GM21576 (cell line): ENCODE measurements around the gene MYL11.
A peak's percentile ranks its signal among the peaks of the same experiment; 100 is the strongest.

Source experiments
- ATAC-seq: cut with Tn5 transposase; IDR thresholded peaks from one replicate; pipeline ENCODE4 v1.9.1; 2021; ENCODE audit warnings: mild to moderate bottlenecking, moderate library complexity; ENCODE audit not compliant: unreplicated experiment

MYL11 gene

DNA sequence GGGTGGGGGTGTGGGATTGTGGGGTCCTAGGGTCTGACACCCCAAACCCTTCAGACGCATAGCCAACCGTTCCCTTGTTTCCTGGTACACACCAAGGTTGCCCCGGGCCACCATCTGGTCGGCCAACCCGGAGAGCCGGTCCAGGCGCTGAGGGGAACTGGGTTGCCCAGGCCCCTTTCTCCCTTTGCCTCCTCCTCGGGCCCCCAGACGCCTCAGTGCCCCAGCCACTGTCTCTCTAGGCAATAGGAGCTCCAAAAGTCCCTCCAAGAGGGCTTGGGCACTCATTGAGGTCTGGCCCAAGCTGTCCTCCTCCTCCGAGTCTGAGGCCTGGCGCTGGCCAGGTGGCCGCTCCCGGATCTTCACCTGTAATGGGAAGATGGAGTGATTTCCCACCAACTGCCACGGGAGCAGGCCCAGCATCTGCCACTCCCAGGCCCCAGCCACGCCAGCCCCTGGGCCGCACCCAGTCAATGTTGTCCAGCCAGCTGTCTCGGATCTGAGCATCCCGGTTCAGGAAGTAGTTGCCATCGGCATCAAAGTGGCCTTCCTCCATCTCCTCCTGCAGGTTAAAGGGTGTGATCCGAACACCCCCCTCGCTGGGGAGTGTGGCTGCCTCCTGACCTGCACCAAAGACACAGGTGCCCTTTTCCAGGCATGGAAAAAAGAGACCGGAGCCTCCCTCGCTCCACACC is 21.0 kb upstream of the MYL11 start:
- ATAC-seq: no peak

- ATAC-seq: peak; percentile 15
Observed at GRCh38 chr16:30354423-30355143, 20.0 kb upstream of the MYL11 start.

GRCh38 chr16:30355144-30355953 is 19.3 kb upstream of the MYL11 start, which contains the start of gene CD2BP2:
TSS of gene CD2BP2 (minus strand) at chr16:30355308. CDS start at chr16:30354681, 627 bp downstream.
- ATAC-seq: peak; percentile 53

GRCh38 chr16:30355954-30356308 is 18.7 kb upstream of the MYL11 start:
- ATAC-seq: no peak

DNA sequence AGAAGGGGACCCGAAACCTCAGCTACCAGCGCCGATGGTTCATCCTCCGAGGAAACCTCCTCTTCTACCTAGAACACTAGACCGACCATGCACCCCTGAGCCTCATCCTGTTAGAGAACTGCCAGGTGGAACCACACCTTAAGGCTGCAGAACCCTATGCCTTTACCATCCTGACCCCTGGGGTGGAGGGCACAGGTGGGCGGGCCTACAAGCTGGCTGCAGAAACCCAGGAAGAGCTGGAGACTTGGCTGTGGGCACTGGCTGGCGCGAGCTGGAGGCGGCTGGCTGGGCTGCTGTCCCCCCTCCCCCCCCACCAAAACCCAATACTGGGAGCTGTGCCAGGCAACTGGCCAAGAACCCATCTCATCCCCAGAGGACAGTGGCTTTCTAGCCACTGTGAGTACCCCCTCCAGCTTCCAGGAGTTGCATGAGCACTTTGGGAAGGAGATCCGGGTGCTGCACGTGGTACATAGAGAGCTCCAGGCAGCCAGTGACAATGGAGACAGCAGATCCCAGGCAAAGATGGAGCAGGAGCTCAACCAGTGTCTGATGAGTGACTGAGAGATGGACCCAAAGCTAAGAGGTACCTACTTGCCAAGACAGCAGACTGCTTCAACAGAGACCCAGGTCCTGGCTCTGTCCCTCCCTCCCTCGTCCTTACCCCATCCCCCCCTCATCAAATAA is 18.1 kb upstream of the MYL11 start:
- ATAC-seq: no peak

- ATAC-seq: no peak
Observed at GRCh38 chr16:30357085-30357714, 17.4 kb upstream of the MYL11 start.

DNA sequence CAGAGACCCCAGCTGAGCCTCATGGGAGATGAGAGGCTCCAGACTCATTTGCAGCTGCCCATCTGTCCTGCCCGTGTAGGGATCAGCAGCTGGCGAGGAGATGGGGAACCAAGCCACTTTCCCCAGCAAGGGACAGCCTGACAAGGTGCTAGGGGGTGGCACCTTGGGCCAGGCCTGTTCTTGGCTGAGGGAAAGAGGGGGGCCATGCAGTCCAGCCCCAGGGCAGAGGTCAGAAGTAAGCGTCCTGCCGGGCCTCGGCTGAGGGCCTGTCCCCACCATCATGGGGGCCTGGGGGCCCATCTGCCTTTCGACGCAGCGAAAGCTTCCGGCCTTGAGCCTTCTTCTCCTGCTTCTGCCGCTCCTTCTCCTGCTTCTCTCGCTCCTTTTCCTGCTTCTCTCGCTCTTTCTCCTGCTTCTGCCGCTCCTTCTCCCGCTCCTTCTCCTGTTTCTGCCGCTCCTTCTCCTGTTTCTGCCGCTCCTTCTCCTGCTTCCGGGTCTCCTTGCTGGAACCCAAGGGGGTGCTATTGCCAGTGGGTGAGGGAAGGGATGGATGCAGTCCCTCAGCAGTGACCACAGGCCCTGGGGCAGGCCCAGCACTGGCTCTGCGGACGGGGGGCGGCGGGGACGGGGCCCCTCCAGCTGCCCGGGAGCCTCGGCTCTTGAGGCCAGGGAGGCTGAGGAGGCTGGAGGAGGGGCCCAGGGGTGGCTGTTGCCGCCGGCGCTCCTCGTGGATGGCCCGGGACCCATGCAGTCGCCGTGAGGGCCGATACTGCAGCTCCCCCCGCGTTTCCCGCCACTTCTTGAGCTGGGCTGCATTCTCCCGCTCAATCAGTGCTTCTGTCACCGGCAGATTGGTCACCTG is 16.7 kb upstream of the MYL11 start:
- ATAC-seq: no peak

- ATAC-seq: no peak
Observed at GRCh38 chr16:30358577-30358936, 16.0 kb upstream of the MYL11 start.

DNA sequence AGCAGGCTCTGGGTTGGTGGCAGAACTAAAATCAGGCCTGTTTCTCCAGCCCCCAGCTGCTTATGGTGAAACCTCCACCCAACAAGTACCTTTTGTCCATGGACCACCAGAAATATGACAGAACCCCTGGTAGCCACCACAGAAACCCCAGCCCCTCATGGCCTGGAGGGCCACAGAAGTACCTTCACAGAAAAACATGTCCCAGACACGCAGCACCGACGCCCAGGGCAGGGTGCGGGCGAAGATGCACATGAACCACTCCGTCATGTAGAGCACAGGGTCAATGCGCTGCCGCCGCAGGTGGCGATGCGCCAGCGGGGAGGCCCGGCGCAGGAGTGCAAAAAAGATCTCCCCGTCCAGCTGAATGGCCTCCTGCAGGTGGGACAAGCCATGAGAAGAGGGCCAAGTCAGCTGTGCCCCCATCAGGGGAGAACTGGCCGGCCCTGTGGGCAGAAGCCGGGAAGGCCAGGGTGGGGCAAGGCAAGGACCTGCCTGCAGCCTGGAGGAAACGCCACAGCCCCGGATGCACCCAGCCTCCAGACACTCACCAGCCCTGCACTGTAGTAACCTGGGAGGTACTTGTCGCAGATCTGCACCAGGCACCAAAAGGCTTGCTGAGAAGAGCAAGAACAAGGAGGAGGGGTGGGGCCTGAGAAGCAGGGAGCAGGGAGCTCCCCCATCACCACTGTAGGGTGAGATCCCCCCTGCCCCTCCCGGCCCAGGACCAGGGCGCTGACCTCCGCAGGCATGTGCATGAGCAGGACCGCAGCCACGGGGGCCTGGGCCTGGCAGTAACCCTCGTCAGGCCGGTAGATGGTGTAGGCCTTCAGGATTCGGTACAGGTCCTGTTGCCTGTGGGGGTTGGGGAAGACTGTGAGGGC is 15.4 kb upstream of the MYL11 start:
- ATAC-seq: no peak

GRCh38 chr16:30359871-30360170 is 14.8 kb upstream of the MYL11 start:
- ATAC-seq: no peak

DNA sequence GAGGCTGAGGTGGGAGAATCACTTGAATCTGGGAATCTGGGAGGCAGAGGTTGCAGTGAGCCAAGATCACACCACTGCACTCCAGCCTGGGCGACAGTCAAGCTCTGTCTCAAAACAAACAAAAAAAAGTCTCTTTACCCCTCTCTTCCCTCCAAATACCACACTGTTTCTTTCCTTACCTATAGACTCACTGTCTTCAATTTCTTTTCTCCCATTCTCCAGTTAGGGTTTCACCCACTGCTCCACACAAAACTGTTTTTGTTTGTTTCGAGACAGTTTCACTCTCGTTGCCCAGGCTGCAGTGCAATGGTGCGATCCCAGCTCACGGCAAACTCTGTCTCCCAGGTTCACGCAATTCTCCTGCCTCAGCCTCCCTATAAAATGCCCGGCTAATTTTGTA is 13.4 kb upstream of the MYL11 start:
- no peak for ATAC-seq

GRCh38 chr16:30365200-30365599 is 9.4 kb upstream of the MYL11 start:
- no peak for ATAC-seq

GRCh38 chr16:30366511-30366910 is 8.1 kb upstream of the MYL11 start:
- ATAC-seq: no peak

GRCh38 chr16:30367349-30368009 is 7.1 kb upstream of the MYL11 start:
- ATAC-seq: no peak

GRCh38 chr16:30368122-30368791 is 6.3 kb upstream of the MYL11 start:
- ATAC-seq: no peak

- no peak for ATAC-seq
Observed at GRCh38 chr16:30368792-30369090, 5.9 kb upstream of the MYL11 start.

DNA sequence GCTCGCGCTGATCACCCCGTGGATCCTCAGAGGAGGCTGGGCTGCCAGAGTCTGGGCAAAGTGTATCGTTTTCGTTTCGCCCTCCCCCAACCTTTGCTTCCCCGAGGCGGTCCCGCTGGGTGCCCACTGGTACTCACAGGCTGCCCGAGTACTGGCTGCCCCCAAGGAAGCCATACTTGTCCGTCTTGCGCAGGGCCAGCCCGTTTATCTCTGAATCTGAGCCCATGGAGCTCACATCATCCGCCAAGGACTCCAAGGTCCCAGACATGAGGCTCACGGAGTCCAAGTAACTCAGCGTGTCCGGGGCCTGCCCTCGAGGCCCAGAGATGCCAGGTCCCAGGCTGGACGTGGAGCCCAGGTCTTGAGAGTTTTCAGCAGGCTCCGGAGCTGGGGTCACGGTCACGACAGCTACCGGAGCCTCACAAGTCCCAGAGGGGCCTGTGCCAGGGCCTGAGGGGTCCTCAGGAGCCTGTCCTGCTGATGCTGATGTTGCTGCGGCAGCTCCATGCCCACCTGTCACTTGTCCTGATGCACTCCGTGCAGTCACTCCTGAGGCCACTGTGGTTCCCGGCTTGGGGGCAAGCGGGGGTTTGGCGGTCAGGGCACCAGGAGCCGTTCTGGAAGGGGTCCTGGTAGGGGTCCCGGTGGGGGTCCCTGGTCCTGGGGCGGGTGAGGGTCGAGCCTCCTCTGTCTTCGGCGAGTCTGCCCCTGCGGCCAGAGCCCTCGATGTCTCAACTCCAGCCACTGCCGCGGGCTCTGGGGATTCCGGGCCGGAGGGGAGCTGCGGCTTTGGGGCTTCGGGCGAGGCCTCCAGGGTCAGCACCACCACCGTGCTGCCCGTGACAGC is 5.3 kb upstream of the MYL11 start:
- no peak for ATAC-seq
